ENCODE data around the gene TRMU. TPM values are rescaled to one million over a fixed set of nuclear protein-coding genes. Genes with fewer than 3 reads are reported as not detected.

TRMU gene
- total RNA-seq (10 to 100 TPM; 62.8 to 92.1 (median 77.5) TPM), total RNA-seq (27.7 to 96.6 (median 58.9) reads per million in 29 experiments)
- 40.5 TPM for total RNA-seq (2013)

DNA sequence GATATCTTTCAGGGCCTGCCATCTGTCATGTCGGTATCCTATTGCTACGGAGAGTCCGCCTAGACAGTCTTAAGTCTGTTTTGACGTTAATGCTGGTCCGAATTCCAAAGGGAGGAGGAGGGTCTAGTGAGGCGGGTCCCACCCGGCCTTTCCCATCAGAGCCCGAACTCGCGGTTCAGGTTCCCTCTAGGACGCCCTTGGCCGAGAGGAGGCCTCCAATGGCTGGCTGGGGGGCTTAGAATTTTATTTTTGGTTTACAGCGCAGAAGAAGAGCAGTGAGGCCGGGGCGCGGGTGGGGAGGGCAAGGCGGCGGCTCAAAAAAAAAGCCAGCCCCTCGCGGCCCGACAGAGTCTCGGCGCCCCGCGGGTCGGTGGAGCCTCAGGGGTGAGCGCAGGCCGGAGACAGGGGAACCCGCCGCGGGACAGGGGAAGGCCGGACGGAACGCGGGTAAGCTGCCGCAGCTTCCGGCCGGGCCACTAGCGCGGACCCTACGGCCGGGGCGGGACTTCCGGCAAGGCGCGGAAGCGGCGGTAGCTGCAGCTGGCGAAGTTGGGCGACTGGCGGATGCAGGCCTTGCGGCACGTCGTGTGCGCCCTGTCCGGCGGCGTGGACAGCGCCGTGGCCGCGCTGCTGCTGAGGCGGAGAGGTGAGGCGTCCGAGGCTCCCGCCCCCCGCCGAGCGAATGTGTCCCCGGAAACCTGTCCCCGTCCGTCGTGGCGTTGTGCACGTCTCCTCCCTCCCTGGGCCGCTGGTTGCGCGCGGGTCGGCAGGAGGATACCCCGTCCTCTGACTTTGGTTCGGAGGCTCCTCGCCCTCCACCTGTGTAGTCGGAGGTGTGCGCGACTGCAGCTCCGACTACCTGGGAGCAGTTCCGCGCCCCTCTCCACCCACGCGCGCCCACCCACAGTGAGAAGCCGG lies at the start of gene TRMU:
TRMU (plus strand) TSS at position 514 of the 918 bp plus-strand sequence; CDS start at position 565, 51 bp downstream.
- ChIA-PET POLR2A (interaction anchor here in 1 of 2 donors (0.7 kb wide), 1 partner anchor 667 kb away, joined by 5 read pairs; no protein-coding TSS in a partner anchor), CTCF (interaction anchor here in 1 of 2 donors (0.7 to 1.6 kb wide), 2 partner anchors 32 to 203 kb away, joined by 3 to 5 read pairs; no protein-coding TSS in a partner anchor)
- H3K9me3 ChIP-seq: no peaks in the 10 kb centered on the region
- peak within 1 kb of the TSS; percentile 96 for H3K4me3 ChIP-seq (ENCODE audit: control insufficient read depth in 1 of 2, extremely low read depth in 1 of 2, low read length in 1 of 2)
- Mint-ChIP-seq H3K27me3 (no peaks in the 10 kb centered on the region), H3K9me3 (no peaks in the 10 kb centered on the region), H3K27ac (peak within 1 kb of the TSS; percentile 91 to 97), H3K36me3 (peaks cover 28% of the 10 kb centered on the region), H3K4me1 (peaks cover 42 to 45% (median 43%) of the 10 kb centered on the region in 3 donors), H3K4me3 (peak within 1 kb of the TSS; percentile 93 to 96 (median 96))
- peak within 1 kb of the TSS; percentile 62 for H3K27ac ChIP-seq (ENCODE audit: low read length)
- ATAC-seq (replicated peaks in 1 of 4) (peak; percentile 82 to 91 (median 89)), DNase-seq (peak; percentile 34 to 80 (median 59))
- peaks cover 0 to 30% of the 10 kb centered on the region in 2 experiments for H3K4me1 ChIP-seq (ENCODE audit: control insufficient read depth in 1 of 2, extremely low read depth in 1 of 2, insufficient read depth in 2 of 2, low read length in 2 of 2)
- H3K36me3 ChIP-seq (ENCODE audit: control insufficient read depth in 2 of 2, extremely low read depth in 1 of 2, insufficient read depth in 1 of 2, low read length in 1 of 2): peaks cover 0 to 28% of the 10 kb centered on the region in 2 donors
- WGBS (ENCODE audit: insufficient coverage): under 1% methylated on average over 64 of the region's 93 CpGs
- no peaks in the 10 kb centered on the region for H3K27me3 ChIP-seq (replicated peaks in 1 of 2; ENCODE audit: control insufficient read depth in 2 of 2, extremely low read depth in 1 of 2, insufficient read depth in 2 of 2, low read length in 1 of 2)

DNA sequence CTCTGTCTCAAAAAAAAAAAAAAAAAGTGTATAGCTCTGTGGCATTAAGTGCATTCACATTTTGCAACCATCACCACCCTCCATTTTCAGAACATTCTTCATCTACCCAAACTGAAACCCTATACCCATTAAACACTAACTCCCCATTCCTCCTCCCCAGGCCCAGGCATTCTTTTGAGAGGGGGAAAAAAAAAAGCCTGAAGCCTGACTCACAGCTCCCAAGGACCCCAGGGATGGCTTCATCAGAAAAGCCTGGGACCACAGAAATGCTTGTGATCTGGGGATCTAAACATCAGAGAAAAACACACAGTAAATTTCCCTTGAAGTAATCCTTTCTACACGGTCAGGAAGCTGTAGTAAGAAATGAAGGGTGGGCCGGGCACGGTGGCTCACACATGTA lies 49.5 kb upstream of the TRMU start:
- H3K9me3 ChIP-seq: no peaks in the 10 kb centered on the region
- peaks cover 0 to 19% of the 10 kb centered on the region in 2 donors for H3K36me3 ChIP-seq (ENCODE audit: control insufficient read depth in 2 of 2, extremely low read depth in 1 of 2, insufficient read depth in 1 of 2, low read length in 1 of 2)
- no CpG with 5 or more reads among the region's 3 CpGs for WGBS (ENCODE audit: insufficient coverage)
- H3K9me3 Mint-ChIP-seq: no peaks in the 10 kb centered on the region
- peaks cover 7 to 29% (median 12%) of the 10 kb centered on the region in 3 donors for H3K4me1 Mint-ChIP-seq
- DNase-seq: no peak
- H3K4me3 ChIP-seq (ENCODE audit: control insufficient read depth in 1 of 2, extremely low read depth in 1 of 2, low read length in 1 of 2): no peak overlapping the region
- peaks cover 18% of the 10 kb centered on the region for H3K36me3 Mint-ChIP-seq
- no peak for ATAC-seq (replicated peaks in 1 of 4)
- H3K27ac ChIP-seq (ENCODE audit: low read length): no peak overlapping the region
- H3K4me3 Mint-ChIP-seq: no peak overlapping the region
- no peaks in the 10 kb centered on the region for H3K27me3 ChIP-seq (replicated peaks in 1 of 2; ENCODE audit: control insufficient read depth in 2 of 2, extremely low read depth in 1 of 2, insufficient read depth in 2 of 2, low read length in 1 of 2)
- ChIA-PET CTCF (no interaction called here), POLR2A (no interaction called here)
- peaks cover 0 to 76% of the 10 kb centered on the region in 2 experiments for H3K4me1 ChIP-seq (ENCODE audit: control insufficient read depth in 1 of 2, extremely low read depth in 1 of 2, insufficient read depth in 2 of 2, low read length in 2 of 2)
- no peak overlapping the region for H3K27ac Mint-ChIP-seq
- H3K27me3 Mint-ChIP-seq: no peaks in the 10 kb centered on the region

GRCh38 chr22:46286941-46287872 lies 48.3 kb upstream of the TRMU start:
- Mint-ChIP-seq H3K9me3 (no peaks in the 10 kb centered on the region), H3K4me1 (peaks cover 7 to 29% (median 12%) of the 10 kb centered on the region in 3 donors), H3K36me3 (peaks cover 10% of the 10 kb centered on the region), H3K27ac (peak overlapping the region in 1 of 2 donors; percentile 39), H3K27me3 (no peaks in the 10 kb centered on the region), H3K4me3 (peak overlapping the region in 2 of 3 donors; percentile 7 to 42)
- ATAC-seq (replicated peaks in 1 of 4) (no peak), DNase-seq (no peak)
- CTCF ChIA-PET: no interaction called here
- WGBS (ENCODE audit: insufficient coverage): 96% methylated on average over 9 of the region's 15 CpGs
- no peaks in the 10 kb centered on the region for H3K9me3 ChIP-seq
- POLR2A ChIA-PET: no interaction called here
- H3K4me3 ChIP-seq (ENCODE audit: control insufficient read depth in 1 of 2, extremely low read depth in 1 of 2, low read length in 1 of 2): peak overlapping the region in 1 of 2 donors; percentile 2
- H3K4me1 ChIP-seq (ENCODE audit: control insufficient read depth in 1 of 2, extremely low read depth in 1 of 2, insufficient read depth in 2 of 2, low read length in 2 of 2): peaks cover 0 to 70% of the 10 kb centered on the region in 2 experiments
- H3K36me3 ChIP-seq (ENCODE audit: control insufficient read depth in 2 of 2, extremely low read depth in 1 of 2, insufficient read depth in 1 of 2, low read length in 1 of 2): peaks cover 0 to 23% of the 10 kb centered on the region in 2 donors
- H3K27ac ChIP-seq (ENCODE audit: low read length): peak overlapping the region; percentile 73
- H3K27me3 ChIP-seq (replicated peaks in 1 of 2; ENCODE audit: control insufficient read depth in 2 of 2, extremely low read depth in 1 of 2, insufficient read depth in 2 of 2, low read length in 1 of 2): no peaks in the 10 kb centered on the region

DNA sequence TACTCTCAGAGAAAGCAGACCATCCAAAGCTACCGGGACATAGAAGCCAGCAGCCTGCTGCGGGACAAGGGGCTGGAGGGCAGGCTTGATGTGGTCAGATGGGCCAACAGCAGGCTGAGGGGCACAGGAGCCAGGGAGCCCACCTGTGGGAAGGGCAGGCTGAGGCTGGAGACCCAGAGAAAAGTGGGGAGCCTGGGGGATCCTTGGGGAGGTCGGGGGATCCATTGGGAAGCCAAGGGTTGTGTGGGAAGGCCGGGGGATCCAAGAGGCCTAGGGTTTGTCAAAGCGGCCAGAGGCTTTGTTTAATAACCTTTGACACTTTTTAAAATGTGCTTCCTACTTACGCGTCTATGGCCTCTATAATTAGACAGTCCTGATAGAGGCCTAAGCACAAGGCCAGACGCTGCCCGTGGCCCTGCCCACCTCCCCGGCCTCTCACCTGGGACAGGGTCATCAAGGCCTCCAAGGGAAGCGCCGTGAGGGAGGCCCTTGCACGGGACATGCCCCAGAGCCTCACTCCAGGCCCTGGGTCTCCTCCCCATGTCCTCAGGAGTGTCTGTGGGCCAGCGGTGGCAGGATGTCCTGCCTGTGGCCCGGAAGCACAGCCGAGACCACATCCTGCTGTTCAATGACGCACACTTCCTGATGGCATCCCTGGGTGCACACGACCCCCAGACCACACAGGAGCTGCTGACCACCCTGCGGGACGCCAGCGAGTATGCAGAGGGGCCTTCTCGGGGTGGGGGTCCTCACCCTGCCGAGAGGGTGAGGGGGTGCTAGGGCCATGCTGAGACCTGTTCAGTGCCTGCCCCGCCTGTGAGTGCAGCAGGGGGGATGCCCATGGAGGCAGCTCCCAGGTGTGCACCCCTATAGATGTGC lies 47.4 kb upstream of the TRMU start:
- peak; percentile 28 to 70 (median 46) for ATAC-seq (replicated peaks in 1 of 4)
- peak in 18 of 35 experiments; percentile 17 to 58 (median 31) for DNase-seq
- Mint-ChIP-seq H3K4me1 (peaks cover 7 to 32% (median 15%) of the 10 kb centered on the region in 3 donors), H3K9me3 (no peaks in the 10 kb centered on the region), H3K4me3 (peak overlapping the region in 2 of 3 donors; percentile 7 to 42), H3K27ac (peak overlapping the region; percentile 39 to 55), H3K27me3 (no peaks in the 10 kb centered on the region), H3K36me3 (peaks cover 14% of the 10 kb centered on the region)
- H3K27ac ChIP-seq (ENCODE audit: low read length): peak overlapping the region; percentile 73
- peaks cover 0 to 25% of the 10 kb centered on the region in 2 donors for H3K36me3 ChIP-seq (ENCODE audit: control insufficient read depth in 2 of 2, extremely low read depth in 1 of 2, insufficient read depth in 1 of 2, low read length in 1 of 2)
- ChIA-PET CTCF (no interaction called here), POLR2A (no interaction called here)
- peak overlapping the region in 1 of 2 donors; percentile 2 for H3K4me3 ChIP-seq (ENCODE audit: control insufficient read depth in 1 of 2, extremely low read depth in 1 of 2, low read length in 1 of 2)
- 44% methylated on average over 16 of the region's 24 CpGs for WGBS (ENCODE audit: insufficient coverage)
- H3K9me3 ChIP-seq: no peaks in the 10 kb centered on the region
- no peaks in the 10 kb centered on the region for H3K27me3 ChIP-seq (replicated peaks in 1 of 2; ENCODE audit: control insufficient read depth in 2 of 2, extremely low read depth in 1 of 2, insufficient read depth in 2 of 2, low read length in 1 of 2)
- H3K4me1 ChIP-seq (ENCODE audit: control insufficient read depth in 1 of 2, extremely low read depth in 1 of 2, insufficient read depth in 2 of 2, low read length in 2 of 2): peaks cover 0 to 71% of the 10 kb centered on the region in 2 experiments

DNA sequence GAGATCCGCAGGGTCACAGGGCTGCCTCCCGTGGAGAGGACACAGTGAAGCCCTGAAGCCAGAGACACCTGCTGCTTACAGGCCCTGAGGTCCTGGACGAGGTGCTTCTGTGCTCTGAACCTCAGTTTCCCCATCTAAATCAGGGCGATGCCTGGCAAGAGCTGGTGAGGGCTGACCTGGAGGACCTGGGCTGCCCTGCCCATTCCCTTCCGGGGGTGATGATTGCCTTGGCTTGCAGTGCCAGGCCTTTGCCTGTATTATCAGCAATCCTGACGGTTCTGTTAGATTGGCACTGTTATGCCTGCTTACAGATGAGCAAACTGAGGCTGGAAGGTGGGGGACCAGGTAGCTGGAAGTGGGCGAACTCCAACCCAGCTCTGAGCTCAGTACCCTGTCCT lies 46.7 kb upstream of the TRMU start:
- no peaks in the 10 kb centered on the region for H3K9me3 Mint-ChIP-seq
- H3K4me3 Mint-ChIP-seq: no peak overlapping the region
- Histone ChIP-seq H3K27me3 (replicated peaks in 1 of 2; ENCODE audit: control insufficient read depth in 2 of 2, extremely low read depth in 1 of 2, insufficient read depth in 2 of 2, low read length in 1 of 2) (no peaks in the 10 kb centered on the region), H3K9me3 (no peaks in the 10 kb centered on the region), H3K4me1 (ENCODE audit: control insufficient read depth in 1 of 2, extremely low read depth in 1 of 2, insufficient read depth in 2 of 2, low read length in 2 of 2) (peaks cover 0 to 75% of the 10 kb centered on the region in 2 experiments), H3K36me3 (ENCODE audit: control insufficient read depth in 2 of 2, extremely low read depth in 1 of 2, insufficient read depth in 1 of 2, low read length in 1 of 2) (peaks cover 0 to 25% of the 10 kb centered on the region in 2 donors), H3K4me3 (ENCODE audit: control insufficient read depth in 1 of 2, extremely low read depth in 1 of 2, low read length in 1 of 2) (no peak overlapping the region), H3K27ac (ENCODE audit: low read length) (peak overlapping the region; percentile 73)
- H3K27me3 Mint-ChIP-seq: no peaks in the 10 kb centered on the region
- H3K27ac Mint-ChIP-seq: no peak overlapping the region
- ChIA-PET CTCF (no interaction called here), POLR2A (no interaction called here)
- ATAC-seq (replicated peaks in 1 of 4): no peak
- 92% methylated on average over 7 of the region's 7 CpGs for WGBS (ENCODE audit: insufficient coverage)
- peaks cover 7 to 36% (median 18%) of the 10 kb centered on the region in 3 donors for H3K4me1 Mint-ChIP-seq
- no peak for DNase-seq
- peaks cover 13% of the 10 kb centered on the region for H3K36me3 Mint-ChIP-seq

All from T-cell (primary cell).